GM18526 (cell line): ENCODE measurements around the gene CTCFL.

ENCODE experiments used
- POLR2A ChIP-seq: IDR thresholded peaks from 3 replicates; pipeline ENCODE4 v1.6.1; 2011; ENCODE audit not compliant: insufficient read length; ENCODE audit errors: extremely low read depth

Gene CTCFL

GRCh38 chr20:57529810-57530209, 4.9 kb upstream of the CTCFL start:
- no peak for TF ChIP-seq POLR2A

GRCh38 chr20:57529160-57529585, 4.2 kb upstream of the CTCFL start:
- no peak for TF ChIP-seq POLR2A

GRCh38 chr20:57528148-57528547, 3.2 kb upstream of the CTCFL start:
- TF ChIP-seq POLR2A = no peak

GRCh38 chr20:57527728-57528127, 2.8 kb upstream of the CTCFL start:
- TF ChIP-seq POLR2A = no peak

GRCh38 chr20:57526885-57527460, 2.0 kb upstream of the CTCFL start:
- TF ChIP-seq POLR2A = no peak

DNA sequence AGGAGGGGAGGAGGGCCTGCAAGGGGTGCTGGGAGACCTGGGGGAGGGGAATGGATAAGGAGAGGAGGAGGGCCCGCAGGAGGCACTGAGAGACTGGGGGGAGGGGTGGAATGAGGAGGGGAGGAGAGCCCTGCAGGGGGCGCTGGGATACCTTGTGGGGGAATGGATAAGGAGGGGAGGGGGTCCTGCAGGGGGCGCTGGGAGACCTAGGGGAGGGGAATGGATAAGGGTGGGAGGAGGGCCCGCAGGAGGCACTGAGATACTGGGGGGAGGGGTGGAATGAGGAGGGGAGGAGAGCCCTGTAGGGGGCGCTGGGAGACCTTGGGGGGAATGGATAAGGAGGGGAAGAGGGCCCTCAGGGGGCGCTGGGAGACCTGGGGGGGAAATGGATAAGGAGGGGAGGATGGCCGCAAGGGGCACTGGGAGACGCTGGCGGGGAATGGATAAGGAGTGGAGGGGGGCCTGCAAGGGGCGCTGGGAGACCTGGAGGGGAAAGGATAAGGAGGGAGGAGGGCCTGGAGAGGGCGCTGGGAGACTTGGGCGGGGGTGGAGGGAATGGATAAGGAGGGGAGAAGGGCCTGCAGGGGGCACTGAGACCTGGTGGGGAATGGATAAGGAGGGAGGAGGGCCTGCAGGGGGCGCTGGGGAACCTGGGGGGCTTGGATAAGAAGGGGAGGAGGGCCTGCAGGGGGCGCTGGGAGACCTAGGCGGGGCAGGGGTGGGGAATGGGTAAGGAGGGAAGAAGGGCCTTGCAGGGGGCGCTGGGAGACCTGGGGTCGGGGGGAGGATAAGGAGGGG, 1.3 kb upstream of the CTCFL start:
- TF ChIP-seq POLR2A = no peak

GRCh38 chr20:57525328-57526086, 567 bp upstream of the CTCFL start:
- TF ChIP-seq POLR2A = no peak

- TF ChIP-seq POLR2A = no peak
Observed at GRCh38 chr20:57523782-57524181, 1.2 kb downstream of the CTCFL start.

DNA sequence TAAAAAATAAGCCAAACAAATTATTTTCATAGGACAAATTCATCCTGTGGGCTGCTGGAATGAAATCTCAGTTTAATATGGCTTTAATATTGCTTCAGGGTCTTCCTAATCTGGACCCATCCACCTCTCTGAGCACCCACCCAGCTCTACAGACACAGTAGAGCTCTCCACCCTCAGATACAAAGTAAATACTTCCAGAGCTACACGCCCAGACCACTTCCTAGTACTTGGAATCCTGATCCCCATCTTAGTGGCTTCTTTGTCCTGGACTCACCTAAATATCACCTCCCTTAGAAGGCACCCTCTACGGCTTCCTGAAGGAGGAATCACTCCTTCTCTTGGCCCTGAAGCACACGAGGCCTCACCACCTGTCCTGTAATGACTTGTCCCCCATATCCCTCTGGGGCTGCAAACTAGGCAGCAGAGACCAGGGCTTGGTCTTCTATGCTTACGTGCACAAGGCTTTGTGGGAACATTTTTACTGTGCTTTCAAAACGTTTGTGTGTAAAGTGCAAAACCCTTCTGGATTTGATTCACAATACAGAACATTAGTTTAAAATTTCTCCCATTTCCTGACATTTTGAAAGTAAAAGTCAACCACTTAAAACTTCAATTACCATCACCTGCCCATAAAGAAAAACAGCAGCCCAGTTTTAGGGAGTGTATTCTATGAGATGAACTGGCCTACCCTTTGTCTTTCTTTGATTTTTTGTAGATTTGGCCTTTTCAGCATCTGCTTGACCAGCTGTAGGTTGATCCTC, 2.4 kb downstream of the CTCFL start:
- TF ChIP-seq POLR2A = no peak

GRCh38 chr20:57517904-57518303, 7.0 kb downstream of the CTCFL start:
- TF ChIP-seq POLR2A = no peak

DNA sequence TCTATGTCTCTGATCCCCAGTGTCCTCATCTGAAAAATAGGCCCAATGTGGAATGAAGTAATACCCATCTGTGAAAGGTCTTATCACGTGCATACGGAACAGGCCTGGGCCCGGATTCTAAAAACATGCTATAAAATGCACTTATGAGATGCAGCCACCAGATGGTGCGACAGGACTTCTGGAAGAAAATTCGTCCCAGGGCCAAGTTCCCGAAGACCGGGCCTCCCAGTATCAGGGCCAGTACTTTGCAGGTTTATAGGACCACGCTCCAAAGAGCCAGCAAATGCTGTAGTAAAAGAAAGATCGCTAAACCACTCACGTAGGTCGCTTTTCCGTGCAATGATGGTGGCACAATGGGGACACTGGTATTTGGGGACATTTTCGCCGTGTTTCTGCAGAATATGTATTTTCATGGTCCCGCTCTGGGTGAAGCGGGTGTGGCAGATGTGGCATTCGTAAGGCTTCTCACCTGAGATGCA, 10.6 kb downstream of the CTCFL start:
- TF ChIP-seq POLR2A = no peak

GRCh38 chr20:57513199-57513598, 11.7 kb downstream of the CTCFL start:
- TF ChIP-seq POLR2A = no peak

- no peak for TF ChIP-seq POLR2A
Observed at GRCh38 chr20:57512432-57512831, 12.5 kb downstream of the CTCFL start.

- no peak for TF ChIP-seq POLR2A
Observed at GRCh38 chr20:57509665-57510237, 15.2 kb downstream of the CTCFL start.

GRCh38 chr20:57508831-57509230, 16.1 kb downstream of the CTCFL start:
- no peak for TF ChIP-seq POLR2A
